Skeletal muscle satellite cell (primary cell): ENCODE measurements around the gene FAM3A.

Source experiments
- H3K27me3 ChIP-seq: 2 replicates; pipeline ENCODE4 v1.7.0; 2013; ENCODE audit warnings: low read length; ENCODE audit not compliant: control insufficient read depth, insufficient read depth
- H3K36me3 ChIP-seq: 2 replicates; pipeline ENCODE4 v1.7.0; 2013; ENCODE audit warnings: mild to moderate bottlenecking, control low read depth, low read length; ENCODE audit not compliant: insufficient read depth
- H3K4me1 ChIP-seq: 2 replicates; pipeline ENCODE4 v1.7.0; 2013; ENCODE audit warnings: low read length; ENCODE audit not compliant: control insufficient read depth, insufficient read depth
- H3K4me2 ChIP-seq: 2 replicates; pipeline ENCODE4 v1.7.0; 2013; ENCODE audit warnings: mild to moderate bottlenecking, low read length
- H3K4me3 ChIP-seq: 2 replicates; pipeline ENCODE4 v1.7.0; 2013; ENCODE audit warnings: low read length
- H3K9ac ChIP-seq: 2 replicates; pipeline ENCODE4 v1.7.0; 2013; ENCODE audit warnings: mild to moderate bottlenecking, low read depth, low read length, moderate library complexity
- H3K9me3 ChIP-seq: replicated peaks from 2 replicates; pipeline ENCODE4 v1.7.0; 2013; ENCODE audit warnings: mild to moderate bottlenecking, control low read depth, low read length

Gene FAM3A

GRCh38 chrX:154494715-154495114, 21.3 kb downstream of the FAM3A start:
- Histone ChIP-seq H3K4me1 (no peaks in the 10 kb centered on the region), H3K9me3 (no peaks in the 10 kb centered on the region), H3K9ac (no peak overlapping the region), H3K4me2 (no peak overlapping the region), H3K27me3 (no peaks in the 10 kb centered on the region), H3K4me3 (no peak overlapping the region), H3K36me3 (no peaks in the 10 kb centered on the region)

GRCh38 chrX:154490414-154491083, 25.5 kb downstream of the FAM3A start, which contains the start of gene SLC10A3:
SLC10A3 (minus strand) TSS chrX:154490629; CDS start chrX:154488940, 1,689 bp downstream.
- peak within 1 kb of the TSS; percentile 86 for H3K4me2 ChIP-seq
- H3K27me3 ChIP-seq = no peaks in the 10 kb centered on the region
- peak within 1 kb of the TSS; percentile 70 for H3K4me3 ChIP-seq
- H3K4me1 ChIP-seq = peaks cover 14% of the 10 kb centered on the region
- peaks cover 14% of the 10 kb centered on the region for H3K36me3 ChIP-seq
- H3K9me3 ChIP-seq = no peaks in the 10 kb centered on the region
- H3K9ac ChIP-seq = peak within 1 kb of the TSS; percentile 84

- Histone ChIP-seq H3K9ac (peak overlapping the region; percentile 84), H3K4me3 (peak overlapping the region; percentile 70), H3K4me2 (peak overlapping the region; percentile 86), H3K27me3 (no peaks in the 10 kb centered on the region), H3K4me1 (peaks cover 19% of the 10 kb centered on the region), H3K36me3 (peaks cover 19% of the 10 kb centered on the region), H3K9me3 (no peaks in the 10 kb centered on the region)
These were observed 26.0 kb downstream of the FAM3A start for GRCh38 chrX:154490021-154490413.

DNA sequence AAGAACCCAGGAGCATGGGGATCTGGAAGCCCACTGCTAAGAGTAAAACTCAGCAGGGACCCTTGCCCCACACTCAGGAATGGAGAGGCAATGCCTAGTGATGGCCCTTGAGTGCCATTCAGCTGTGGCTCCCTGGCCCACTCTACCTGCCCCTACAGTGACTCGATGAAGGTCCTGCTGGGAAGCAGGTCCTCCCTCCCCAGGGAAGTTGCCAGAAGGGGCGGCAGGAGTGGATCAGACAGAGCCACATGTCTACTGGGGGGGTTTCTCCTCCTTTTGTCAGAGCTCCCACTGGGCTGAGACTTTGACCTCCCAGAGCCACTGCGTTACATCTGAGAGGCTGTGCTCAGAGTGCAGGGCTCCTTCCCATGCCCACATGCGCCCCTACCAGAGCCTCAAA, 26.9 kb downstream of the FAM3A start:
- Histone ChIP-seq H3K36me3 (peaks cover 23% of the 10 kb centered on the region), H3K4me3 (peak overlapping the region; percentile 70), H3K4me1 (peaks cover 27% of the 10 kb centered on the region), H3K27me3 (no peaks in the 10 kb centered on the region), H3K9ac (peak overlapping the region; percentile 84), H3K9me3 (no peaks in the 10 kb centered on the region), H3K4me2 (peak overlapping the region; percentile 86)

- Histone ChIP-seq H3K36me3 (peaks cover 24% of the 10 kb centered on the region), H3K9me3 (no peaks in the 10 kb centered on the region), H3K27me3 (no peaks in the 10 kb centered on the region), H3K4me1 (peaks cover 27% of the 10 kb centered on the region), H3K9ac (no peak overlapping the region), H3K4me3 (no peak overlapping the region), H3K4me2 (peak overlapping the region; percentile 86)
These were observed 27.5 kb downstream of the FAM3A start for GRCh38 chrX:154488336-154489075.

- peaks cover 27% of the 10 kb centered on the region for H3K4me1 ChIP-seq
- H3K9me3 ChIP-seq = no peaks in the 10 kb centered on the region
- no peak overlapping the region for H3K9ac ChIP-seq
- H3K27me3 ChIP-seq = no peaks in the 10 kb centered on the region
- H3K4me2 ChIP-seq = no peak overlapping the region
- H3K36me3 ChIP-seq = peaks cover 26% of the 10 kb centered on the region
- no peak overlapping the region for H3K4me3 ChIP-seq
These were observed 28.3 kb downstream of the FAM3A start for GRCh38 chrX:154487518-154488290.

DNA sequence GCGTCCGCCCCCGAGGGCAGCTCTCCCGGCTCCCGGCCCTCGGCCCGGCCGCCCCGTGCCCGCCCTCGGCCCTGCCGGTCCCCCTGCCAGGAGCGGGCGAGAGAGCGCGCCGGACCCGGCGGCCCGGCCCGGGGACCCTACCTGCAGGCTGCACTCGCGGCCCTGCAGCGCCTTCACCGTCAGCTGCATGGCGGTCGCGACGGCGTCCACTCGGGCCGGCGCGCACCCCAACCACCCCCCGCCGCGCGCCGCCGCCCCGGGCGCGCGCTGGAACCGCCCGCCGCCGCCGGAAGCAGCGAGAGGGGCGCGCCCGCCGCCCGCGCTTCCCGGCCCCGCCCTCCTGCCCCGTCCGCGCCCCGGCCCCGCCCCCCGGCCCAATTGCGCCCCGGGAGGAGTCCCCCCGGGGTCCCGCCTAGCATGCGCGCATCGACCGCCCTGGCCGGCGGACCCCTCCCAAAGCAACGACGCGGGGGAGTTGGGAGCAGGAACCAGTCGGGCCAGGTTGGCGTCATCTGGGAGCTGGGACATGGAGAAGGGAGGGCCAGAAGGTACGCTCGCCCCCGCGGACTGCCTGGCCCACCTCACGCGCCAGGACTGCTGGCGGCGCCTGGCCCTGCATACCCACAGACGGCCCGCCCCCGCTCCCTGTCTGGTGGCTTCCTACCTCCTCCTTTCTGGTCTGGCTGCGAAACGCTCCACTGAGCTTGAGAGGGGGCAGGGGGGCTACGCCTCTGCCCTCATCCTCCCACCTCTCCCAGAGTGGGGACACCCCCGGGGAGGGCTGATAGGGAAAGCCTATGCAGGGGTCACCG, 29.4 kb downstream of the FAM3A start, which contains the start of gene UBL4A:
TSS of gene UBL4A (minus strand) at position 220 of the 812 bp plus-strand sequence. CDS start at position 189, 31 bp downstream.
- Histone ChIP-seq H3K4me2 (peak within 1 kb of the TSS; percentile 85), H3K27me3 (no peaks in the 10 kb centered on the region), H3K4me3 (peak within 1 kb of the TSS; percentile 77), H3K36me3 (peaks cover 26% of the 10 kb centered on the region), H3K9ac (peak within 1 kb of the TSS; percentile 73), H3K4me1 (peaks cover 27% of the 10 kb centered on the region), H3K9me3 (no peaks in the 10 kb centered on the region)

GRCh38 chrX:154486052-154486395, 30.0 kb downstream of the FAM3A start:
- Histone ChIP-seq H3K36me3 (peaks cover 26% of the 10 kb centered on the region), H3K4me3 (peak overlapping the region; percentile 77), H3K9ac (peak overlapping the region; percentile 73), H3K4me1 (peaks cover 27% of the 10 kb centered on the region), H3K4me2 (peak overlapping the region; percentile 85), H3K27me3 (no peaks in the 10 kb centered on the region), H3K9me3 (no peaks in the 10 kb centered on the region)

- Histone ChIP-seq H3K36me3 (peaks cover 26% of the 10 kb centered on the region), H3K4me3 (peak overlapping the region; percentile 77), H3K4me2 (peak overlapping the region; percentile 85), H3K4me1 (peaks cover 27% of the 10 kb centered on the region), H3K27me3 (no peaks in the 10 kb centered on the region), H3K9ac (peak overlapping the region; percentile 73), H3K9me3 (no peaks in the 10 kb centered on the region)
These were observed 30.6 kb downstream of the FAM3A start for GRCh38 chrX:154485150-154486051.
